ENCODE measurements around the gene BNIP1. TPM values are rescaled to one million over a fixed set of nuclear protein-coding genes. Genes with fewer than 3 reads are reported as not detected.

BNIP1 gene
- total and polyA plus RNA-seq, 3 donors from 2014 or later = 20.5 to 37.6 (median 21.4) TPM

GRCh38 chr5:173210877-173211276 is 66.5 kb downstream of the BNIP1 start:
- TF ChIP-seq CTCF (IDR thresholded peaks at IDR 0.05) (no peak), POLR2A (IDR thresholded peaks at IDR 0.05) (no peak)
- H3K9me3 ChIP-seq = no peaks in the 10 kb centered on the region
- DNase-seq = no peak
- H3K27me3 ChIP-seq = no peaks in the 10 kb centered on the region
- intact Hi-C loops (cut with DNase I; ENCODE audit: low total_unique reads) = no loop called here
- H3K27ac ChIP-seq = no peak overlapping the region
- no peaks in the 10 kb centered on the region for H3K36me3 ChIP-seq (ENCODE audit: low read depth, missing control alignments)
- H3K4me1 ChIP-seq = no peaks in the 10 kb centered on the region
- WGBS, 2 donors = 90 to 100% methylated on average over 2 to 8 of the region's 8 CpGs
- H3K4me3 ChIP-seq = no peak overlapping the region

GRCh38 chr5:173211284-173211683 is 67.0 kb downstream of the BNIP1 start:
- TF ChIP-seq CTCF (IDR thresholded peaks at IDR 0.05) (no peak), POLR2A (IDR thresholded peaks at IDR 0.05) (no peak)
- H3K9me3 ChIP-seq = no peaks in the 10 kb centered on the region
- intact Hi-C loops (cut with DNase I; ENCODE audit: low total_unique reads) = no loop called here
- H3K4me3 ChIP-seq = no peak overlapping the region
- no peak overlapping the region for H3K27ac ChIP-seq
- 88 to 89% methylated on average over 6 of the region's 6 CpGs for WGBS, 2 donors
- no peak for DNase-seq
- H3K27me3 ChIP-seq = no peaks in the 10 kb centered on the region
- no peaks in the 10 kb centered on the region for H3K4me1 ChIP-seq
- H3K36me3 ChIP-seq (ENCODE audit: low read depth, missing control alignments) = no peaks in the 10 kb centered on the region

- intact Hi-C loops (cut with DNase I; ENCODE audit: low total_unique reads) = no loop called here
- WGBS, 2 donors = 59 to 78% methylated on average over 7 to 30 of the region's 49 CpGs
Observed at GRCh38 chr5:173213236-173213933, 69.1 kb downstream of the BNIP1 start.

More at GRCh38 chr5:173213236-173213933, 69.1 kb downstream of the BNIP1 start:
- DNase-seq = no peak
- Histone ChIP-seq H3K4me3 (peak overlapping the region; percentile 24 to 34), H3K36me3 (ENCODE audit: low read depth, missing control alignments) (no peaks in the 10 kb centered on the region), H3K27ac (no peak overlapping the region), H3K4me1 (no peaks in the 10 kb centered on the region), H3K27me3 (no peaks in the 10 kb centered on the region), H3K9me3 (no peaks in the 10 kb centered on the region)
- no peak for TF ChIP-seq CTCF (IDR thresholded peaks at IDR 0.05)
- TF ChIP-seq POLR2A (IDR thresholded peaks at IDR 0.05) = no peak

Other genes with a start within 250 kb of the BNIP1 start
- 10 to 100 TPM; 63.0 to 67.3 TPM for gene RPL26L1, start 185.1 kb upstream of the BNIP1 start, total RNA-seq
- gene RPL26L1, start 185.1 kb upstream of the BNIP1 start, polyA plus RNA-seq (ENCODE audit: insufficient read depth, low read depth, low replicate concordance) = 164 TPM
- gene ATP6V0E1, start 160.8 kb upstream of the BNIP1 start, total RNA-seq = 100 to 1,000 TPM; 124 to 134 TPM
- gene ATP6V0E1, start 160.8 kb upstream of the BNIP1 start, polyA plus RNA-seq (ENCODE audit: insufficient read depth, low read depth, low replicate concordance) = 170 TPM
- gene CREBRF, start 88.2 kb upstream of the BNIP1 start, total RNA-seq = 10 to 100 TPM; 55.6 to 58.4 TPM
- 24.2 TPM for gene CREBRF, start 88.2 kb upstream of the BNIP1 start, polyA plus RNA-seq (ENCODE audit: insufficient read depth, low read depth, low replicate concordance)
- gene NKX2-5, start 90.7 kb downstream of the BNIP1 start, total RNA-seq = 1 to 10 TPM in 1 of 2 donors, under 1 TPM in 1; 0.94 to 1.2 TPM
- not detected for gene NKX2-5, start 90.7 kb downstream of the BNIP1 start, polyA plus RNA-seq (ENCODE audit: insufficient read depth, low read depth, low replicate concordance)
- gene STC2, start 183.9 kb downstream of the BNIP1 start, total RNA-seq = 1 to 10 TPM in 1 of 2 donors, under 1 TPM in 1; 0.87 to 2.0 TPM
- 2.0 TPM for gene STC2, start 183.9 kb downstream of the BNIP1 start, polyA plus RNA-seq (ENCODE audit: insufficient read depth, low read depth, low replicate concordance)

Data from testis (tissue), 3 donors.